ENCODE measurements around the gene CAB39.

CAB39 gene

GRCh38 chr2:230812033-230812432 is 99.4 kb downstream of the CAB39 start:
- H3K4me3 ChIP-seq (ENCODE audit: control insufficient read depth, low read depth, low read length), result no peak overlapping the region
- no peak for TF ChIP-seq CTCF (IDR thresholded peaks at IDR 0.05; ENCODE audit: control insufficient read depth, insufficient read depth, low read depth, low read length, missing control alignments)
- DNase-seq (ENCODE audit: low read depth), result no peak

GRCh38 chr2:230814616-230815015 is 102.0 kb downstream of the CAB39 start:
- H3K4me3 ChIP-seq (ENCODE audit: control insufficient read depth, low read depth, low read length), result no peak overlapping the region
- TF ChIP-seq CTCF (IDR thresholded peaks at IDR 0.05; ENCODE audit: control insufficient read depth, insufficient read depth, low read depth, low read length, missing control alignments), result peak; percentile 57
- no peak for DNase-seq (ENCODE audit: low read depth)

GRCh38 chr2:230815088-230815487 is 102.4 kb downstream of the CAB39 start:
- DNase-seq (ENCODE audit: low read depth), result no peak
- no peak overlapping the region for H3K4me3 ChIP-seq (ENCODE audit: control insufficient read depth, low read depth, low read length)
- TF ChIP-seq CTCF (IDR thresholded peaks at IDR 0.05; ENCODE audit: control insufficient read depth, insufficient read depth, low read depth, low read length, missing control alignments), result no peak

GRCh38 chr2:230816735-230817134 is 104.1 kb downstream of the CAB39 start:
- H3K4me3 ChIP-seq (ENCODE audit: control insufficient read depth, low read depth, low read length), result no peak overlapping the region
- DNase-seq (ENCODE audit: low read depth), result no peak
- no peak for TF ChIP-seq CTCF (IDR thresholded peaks at IDR 0.05; ENCODE audit: control insufficient read depth, insufficient read depth, low read depth, low read length, missing control alignments)

GRCh38 chr2:230819433-230819832 is 106.8 kb downstream of the CAB39 start:
- no peak for TF ChIP-seq CTCF (IDR thresholded peaks at IDR 0.05; ENCODE audit: control insufficient read depth, insufficient read depth, low read depth, low read length, missing control alignments)
- DNase-seq (ENCODE audit: low read depth), result no peak

GRCh38 chr2:230821261-230821990 is 108.8 kb downstream of the CAB39 start:
- no peak for DNase-seq (ENCODE audit: low read depth)
- no peak overlapping the region for H3K4me3 ChIP-seq (ENCODE audit: control insufficient read depth, low read depth, low read length)
- TF ChIP-seq CTCF (IDR thresholded peaks at IDR 0.05; ENCODE audit: control insufficient read depth, insufficient read depth, low read depth, low read length, missing control alignments), result no peak

More at GRCh38 chr2:230819433-230819832, 106.8 kb downstream of the CAB39 start:
- H3K4me3 ChIP-seq (ENCODE audit: control insufficient read depth, low read depth, low read length), result no peak overlapping the region
